SW 1271 (cell line): ENCODE data around the gene UBXN7.
"Not testable (repeated sequence)": the region's sequence is repeated elsewhere in the genome, so short reads cannot be mapped to it uniquely, and the experiment has no call there.

ENCODE experiments used
- DNase-seq, 2 experiments: peaks; one replicate each; lab custom pipeline; 2025; lab: John Stamatoyannopoulos, UW

The UBXN7 gene

DNA sequence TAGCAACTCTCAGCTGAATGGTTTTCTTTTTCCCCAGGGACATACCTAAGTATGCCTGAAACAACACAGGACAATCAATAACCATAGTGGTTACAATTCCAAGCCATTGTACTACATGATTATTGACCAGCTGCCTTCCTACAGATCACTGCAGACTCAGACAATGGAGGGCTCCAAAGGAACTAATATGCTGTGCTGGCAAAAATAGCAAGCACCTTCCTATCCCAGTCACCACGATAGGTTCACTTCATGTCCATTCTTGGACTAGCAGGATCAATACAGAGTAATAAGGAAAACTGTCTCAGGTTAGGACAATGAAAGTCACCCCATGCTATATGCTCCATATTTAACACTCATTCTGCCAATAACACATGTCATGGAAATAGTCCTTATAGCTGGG, 76.6 kb downstream of the UBXN7 start:
- DNase-seq = no peak

DNA sequence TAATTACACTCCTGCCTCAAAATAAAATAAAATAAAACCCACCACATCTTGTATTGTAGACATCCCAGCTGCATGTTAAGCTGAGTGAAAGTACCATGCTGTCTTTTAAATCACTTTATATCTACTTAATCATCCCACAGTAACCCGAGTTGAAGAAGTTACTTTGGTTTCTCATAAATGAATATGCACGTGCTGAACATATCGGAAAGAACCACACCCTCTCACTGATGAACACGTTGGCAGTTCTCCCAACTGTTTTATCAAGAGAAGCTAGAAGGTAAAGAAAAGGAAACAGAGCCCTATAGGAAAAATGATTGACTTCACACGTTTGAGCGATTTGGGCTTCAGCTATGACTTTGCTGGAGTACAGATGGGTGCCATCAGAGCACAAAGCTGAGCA, 78.1 kb downstream of the UBXN7 start:
- DNase-seq = no peak

DNA sequence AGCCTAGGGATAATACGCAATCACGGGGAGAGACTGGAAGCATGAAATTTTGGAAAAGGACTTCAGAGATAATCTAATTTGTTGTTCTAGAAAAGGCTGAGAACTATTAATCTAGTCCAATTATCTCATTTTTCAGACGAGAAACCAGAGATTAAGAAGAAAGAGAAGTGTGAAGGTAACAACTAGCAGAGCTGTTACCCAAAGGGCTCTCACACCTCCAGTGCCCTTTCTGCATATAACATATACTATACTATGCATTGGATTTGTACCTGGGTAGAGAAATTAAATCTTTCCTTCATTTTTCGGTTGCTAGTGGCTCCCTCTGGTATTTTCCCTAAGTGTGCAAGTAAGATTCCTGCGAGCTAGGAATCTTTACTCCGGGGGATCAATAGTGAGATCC, 80.7 kb downstream of the UBXN7 start:
- DNase-seq = no peak

- no peak for DNase-seq
Observed at GRCh38 chr3:196350067-196350466, 82.2 kb downstream of the UBXN7 start.

- DNase-seq = no peak
Observed at GRCh38 chr3:196348698-196349097, 83.5 kb downstream of the UBXN7 start.

GRCh38 chr3:196344663-196345062, 87.6 kb downstream of the UBXN7 start:
- no peak for DNase-seq

GRCh38 chr3:196343917-196344316, 88.3 kb downstream of the UBXN7 start:
- DNase-seq = not testable (repeated sequence)

DNA sequence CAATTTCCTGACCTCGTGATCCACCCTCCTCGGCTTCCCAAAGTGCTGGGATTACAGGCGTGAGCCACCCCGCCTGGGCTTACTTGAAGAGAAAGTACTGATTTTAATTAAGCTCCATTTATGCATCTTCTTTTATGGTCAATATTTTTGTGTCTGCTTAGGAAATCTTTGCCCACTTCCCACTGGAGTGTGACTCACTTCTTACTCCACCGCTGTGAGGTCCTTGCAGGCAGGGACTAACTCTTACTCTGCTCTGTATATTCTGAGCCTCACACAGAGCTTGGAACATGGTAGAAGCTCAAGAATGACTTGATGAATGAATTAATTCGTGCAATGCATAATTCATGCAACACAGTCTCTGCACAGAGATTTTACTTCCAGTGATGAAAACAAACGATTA, 91.1 kb downstream of the UBXN7 start:
- DNase-seq = no peak

DNA sequence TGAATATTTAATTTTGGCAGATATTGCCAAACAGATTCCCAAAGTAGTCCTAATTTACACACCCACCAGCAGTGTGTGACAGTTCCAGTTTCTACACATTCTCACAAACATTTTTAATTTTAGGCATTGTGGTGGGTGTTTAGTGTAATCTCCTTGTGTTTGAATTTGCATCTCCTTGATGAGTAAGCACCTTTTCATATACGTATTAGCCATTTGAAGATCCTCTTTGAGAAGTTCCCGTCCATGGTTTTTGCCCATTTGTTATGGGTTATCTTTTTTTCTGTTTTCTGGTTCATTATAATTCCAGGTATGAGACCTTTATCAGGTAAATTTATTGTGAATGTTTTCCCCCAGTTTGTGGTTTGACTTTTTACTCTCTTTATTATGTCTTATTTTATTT, 91.8 kb downstream of the UBXN7 start:
- DNase-seq = no peak

GRCh38 chr3:196339493-196340254, 92.6 kb downstream of the UBXN7 start:
- DNase-seq = peak in 1 of 2 experiments; percentile 37

GRCh38 chr3:196339044-196339443, 93.2 kb downstream of the UBXN7 start:
- DNase-seq = no peak

- no peak for DNase-seq
Observed at GRCh38 chr3:196336319-196337145, 95.7 kb downstream of the UBXN7 start.

GRCh38 chr3:196335503-196335948, 96.7 kb downstream of the UBXN7 start:
- no peak for DNase-seq

- DNase-seq = no peak
Observed at GRCh38 chr3:196334982-196335381, 97.2 kb downstream of the UBXN7 start.

GRCh38 chr3:196332168-196332567, 100.1 kb downstream of the UBXN7 start:
- no peak for DNase-seq

- no peak for DNase-seq
Observed at GRCh38 chr3:196327405-196327804, 104.8 kb downstream of the UBXN7 start.

- no peak for DNase-seq
Observed at GRCh38 chr3:196326936-196327335, 105.3 kb downstream of the UBXN7 start.

GRCh38 chr3:196323691-196324090, 108.5 kb downstream of the UBXN7 start:
- DNase-seq = peak in 1 of 2 experiments; percentile 20

DNA sequence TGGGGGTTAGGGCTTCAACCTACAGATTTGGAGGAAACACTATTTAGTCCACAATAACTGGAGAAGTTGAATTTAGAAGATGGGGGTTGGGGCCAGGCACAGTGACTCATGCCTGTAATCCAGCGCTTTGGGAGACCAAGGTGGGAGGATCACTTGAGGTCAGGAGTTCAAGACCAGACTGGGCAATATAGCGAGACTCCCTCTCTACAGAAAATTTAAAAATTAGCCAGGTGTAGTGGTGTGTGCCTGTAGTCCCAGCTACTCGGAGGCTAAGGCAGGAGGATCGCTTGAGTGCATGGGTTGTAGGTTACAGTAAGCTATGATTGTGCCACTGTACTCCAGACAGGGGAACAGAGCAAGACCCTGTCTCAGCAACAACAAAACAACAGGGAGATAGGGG, 109.2 kb downstream of the UBXN7 start:
- DNase-seq = no peak

GRCh38 chr3:196321162-196321561, 111.1 kb downstream of the UBXN7 start:
- DNase-seq = no peak

GRCh38 chr3:196320137-196320536, 112.1 kb downstream of the UBXN7 start:
- DNase-seq = no peak

DNA sequence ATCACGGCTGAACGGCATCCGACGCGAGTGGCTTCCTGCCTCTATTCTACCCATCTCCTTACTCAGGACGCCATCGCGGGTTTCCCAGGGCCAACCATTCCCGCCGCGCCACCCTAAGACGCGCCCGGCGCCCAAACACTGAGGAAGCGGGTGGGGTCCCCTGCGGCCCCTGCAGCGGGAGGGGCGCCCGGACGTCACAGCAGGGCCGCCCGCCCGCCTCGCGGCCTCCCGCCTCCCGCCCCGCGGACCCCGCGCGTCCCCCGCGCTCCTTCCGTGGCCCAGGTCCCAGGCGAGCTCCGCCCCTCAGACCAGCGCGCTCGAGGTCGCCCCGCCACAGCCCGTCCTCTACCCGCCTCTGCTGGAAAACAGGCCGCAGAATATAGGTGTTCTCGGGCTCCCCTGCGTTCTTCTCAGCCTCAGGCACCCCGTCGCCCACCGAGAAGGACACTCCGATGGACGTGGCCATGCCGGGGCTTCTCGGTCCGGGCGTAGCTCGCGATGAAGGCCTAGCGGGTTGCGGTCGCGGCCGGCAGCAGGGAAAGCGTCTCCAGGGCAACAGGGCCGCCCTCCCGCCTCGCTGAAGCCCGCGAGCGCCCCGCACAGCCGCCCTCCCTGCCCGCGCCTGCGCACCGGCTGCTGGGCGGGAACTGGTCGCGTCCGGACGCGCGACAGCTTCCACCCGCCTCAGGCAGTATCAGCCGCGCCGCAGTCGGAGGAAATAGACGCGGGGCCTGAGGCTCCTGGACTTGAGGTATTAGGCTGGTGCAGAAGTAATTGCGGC, 114.3 kb downstream of the UBXN7 start, which contains the start of gene DYNLT2B:
Gene DYNLT2B (minus strand): TSS at position 554 of the 781 bp plus-strand sequence. CDS start 88 bp downstream, at position 466.
- peak; percentile 55 to 85 for DNase-seq
